ENCODE results near the gene SMS.

SMS gene

GRCh38 chrX:22043872-22044271 is 103.4 kb downstream of the SMS start:
- no peak for ATAC-seq (ENCODE audit: low read depth)
- H3K9me3 Mint-ChIP-seq, result no peaks in the 10 kb centered on the region
- H3K36me3 Mint-ChIP-seq, result no peaks in the 10 kb centered on the region
- H3K4me1 Mint-ChIP-seq, result no peaks in the 10 kb centered on the region
- no peak overlapping the region for H3K4me3 Mint-ChIP-seq
- peak overlapping the region; percentile 81 for H3K27ac Mint-ChIP-seq
- no peaks in the 10 kb centered on the region for H3K27me3 Mint-ChIP-seq
- DNase-seq (ENCODE audit: low spot score in 2 of 2), result no peak

Data from memory B cell (primary cell).